ENCODE data around the gene GPC6.

The GPC6 gene

DNA sequence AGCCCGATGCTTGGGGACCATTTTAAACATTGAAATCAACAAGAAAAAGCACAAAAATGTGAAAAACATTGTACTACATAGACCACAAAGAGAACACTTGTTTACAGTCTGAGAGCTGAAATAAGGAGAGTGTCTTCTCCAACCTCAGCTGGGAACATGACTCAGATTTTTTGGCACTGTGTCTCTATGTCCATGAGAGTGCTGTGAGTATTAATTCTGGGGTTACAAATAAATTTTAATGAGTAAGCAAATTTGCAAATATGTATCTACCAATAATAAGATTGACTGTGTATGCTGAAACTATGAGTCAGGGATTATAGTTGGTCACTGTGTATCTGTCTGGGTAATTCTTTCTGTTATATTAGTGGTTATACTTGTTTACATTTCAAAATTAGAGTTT, 1078.9 kb downstream of the GPC6 start:
- no peak overlapping the region for H3K4me3 ChIP-seq (replicated peaks; ENCODE audit: low read depth, low read length)
- DNase-seq (ENCODE audit: low read depth): peak; percentile 83
- TF ChIP-seq, protein P1, sequence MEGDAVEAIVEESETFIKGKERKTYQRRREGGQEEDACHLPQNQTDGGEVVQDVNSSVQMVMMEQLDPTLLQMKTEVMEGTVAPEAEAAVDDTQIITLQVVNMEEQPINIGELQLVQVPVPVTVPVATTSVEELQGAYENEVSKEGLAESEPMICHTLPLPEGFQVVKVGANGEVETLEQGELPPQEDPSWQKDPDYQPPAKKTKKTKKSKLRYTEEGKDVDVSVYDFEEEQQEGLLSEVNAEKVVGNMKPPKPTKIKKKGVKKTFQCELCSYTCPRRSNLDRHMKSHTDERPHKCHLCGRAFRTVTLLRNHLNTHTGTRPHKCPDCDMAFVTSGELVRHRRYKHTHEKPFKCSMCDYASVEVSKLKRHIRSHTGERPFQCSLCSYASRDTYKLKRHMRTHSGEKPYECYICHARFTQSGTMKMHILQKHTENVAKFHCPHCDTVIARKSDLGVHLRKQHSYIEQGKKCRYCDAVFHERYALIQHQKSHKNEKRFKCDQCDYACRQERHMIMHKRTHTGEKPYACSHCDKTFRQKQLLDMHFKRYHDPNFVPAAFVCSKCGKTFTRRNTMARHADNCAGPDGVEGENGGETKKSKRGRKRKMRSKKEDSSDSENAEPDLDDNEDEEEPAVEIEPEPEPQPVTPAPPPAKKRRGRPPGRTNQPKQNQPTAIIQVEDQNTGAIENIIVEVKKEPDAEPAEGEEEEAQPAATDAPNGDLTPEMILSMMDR (IDR thresholded peaks at IDR 0.05; ENCODE audit: low read length, missing control alignments): no peak

DNA sequence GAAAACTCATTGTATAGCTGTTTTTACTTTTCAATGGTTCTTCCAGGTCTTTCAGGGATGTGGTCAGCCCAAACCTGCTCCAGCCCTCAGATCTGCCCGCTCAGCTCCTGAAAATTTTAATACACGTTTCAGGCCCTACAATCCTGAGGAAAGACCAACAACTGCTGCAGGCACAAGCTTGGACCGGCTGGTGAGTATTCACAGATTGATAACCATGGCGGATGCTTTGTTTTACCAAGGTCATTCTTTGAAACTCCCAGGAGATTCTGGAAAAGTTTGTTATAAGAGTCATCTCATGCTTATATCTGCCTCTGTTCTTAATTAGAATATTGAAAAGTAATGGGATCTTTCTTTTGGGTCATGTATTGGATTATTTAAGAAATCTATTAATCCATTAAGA, 1079.3 kb downstream of the GPC6 start:
- TF ChIP-seq, protein P1 (IDR thresholded peaks at IDR 0.05; ENCODE audit: low read length, missing control alignments): no peak
- H3K4me3 ChIP-seq (replicated peaks; ENCODE audit: low read depth, low read length): no peak overlapping the region
- DNase-seq (ENCODE audit: low read depth): no peak

DNA sequence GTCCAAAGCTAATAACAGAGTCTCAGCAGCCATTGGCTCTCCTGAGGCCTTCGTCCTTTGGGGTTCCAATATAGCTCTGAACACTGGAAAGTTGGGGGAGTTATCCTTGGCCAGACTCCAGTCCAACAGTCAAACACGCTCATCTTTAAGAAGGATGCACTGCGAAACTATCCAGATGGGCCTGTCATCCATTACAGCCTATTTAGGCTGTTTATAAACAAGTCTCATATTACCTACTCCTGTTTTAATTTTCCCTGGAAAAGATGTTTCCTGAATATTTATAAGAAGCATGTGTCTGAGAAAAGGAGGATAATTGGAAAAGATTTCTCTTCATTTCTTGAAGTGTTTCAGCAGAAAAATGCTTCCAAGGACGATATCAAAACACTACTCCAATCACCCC, 1082.2 kb downstream of the GPC6 start:
- TF ChIP-seq, protein P1 (IDR thresholded peaks at IDR 0.05; ENCODE audit: low read length, missing control alignments): no peak
- H3K4me3 ChIP-seq (replicated peaks; ENCODE audit: low read depth, low read length): no peak overlapping the region
- DNase-seq (ENCODE audit: low read depth): no peak

- DNase-seq (ENCODE audit: low read depth): no peak
Measured at GRCh38 chr13:94309576-94309975, 1083.0 kb downstream of the GPC6 start.

GRCh38 chr13:94309997-94310855, 1083.6 kb downstream of the GPC6 start:
- peak; percentile 94 for DNase-seq (ENCODE audit: low read depth)
- TF ChIP-seq, protein P1 (IDR thresholded peaks at IDR 0.05; ENCODE audit: low read length, missing control alignments): no peak
- H3K4me3 ChIP-seq (replicated peaks; ENCODE audit: low read depth, low read length): no peak overlapping the region

More at GRCh38 chr13:94309576-94309975, 1083.0 kb downstream of the GPC6 start:
- TF ChIP-seq, protein P1 (IDR thresholded peaks at IDR 0.05; ENCODE audit: low read length, missing control alignments): no peak
- no peak overlapping the region for H3K4me3 ChIP-seq (replicated peaks; ENCODE audit: low read depth, low read length)

- TF ChIP-seq, protein P1 (IDR thresholded peaks at IDR 0.05; ENCODE audit: low read length, missing control alignments): no peak
- no peak for DNase-seq (ENCODE audit: low read depth)
- H3K4me3 ChIP-seq (replicated peaks; ENCODE audit: low read depth, low read length): no peak overlapping the region
Measured at GRCh38 chr13:94311893-94312292, 1085.3 kb downstream of the GPC6 start.
